Activated effector memory CD4-positive, alpha-beta T cell treated with Interleukin-2 at 50 U/mL for 16 hours (primary cell): Measurements from ENCODE around the gene TP53I13.
A peak's percentile ranks its signal among the peaks of the same experiment; 100 is the strongest.

Experiments used
- DNase-seq: peaks from one replicate; pipeline ENCODE4 v3.0.0-alpha.2; 2020

Gene TP53I13

DNA sequence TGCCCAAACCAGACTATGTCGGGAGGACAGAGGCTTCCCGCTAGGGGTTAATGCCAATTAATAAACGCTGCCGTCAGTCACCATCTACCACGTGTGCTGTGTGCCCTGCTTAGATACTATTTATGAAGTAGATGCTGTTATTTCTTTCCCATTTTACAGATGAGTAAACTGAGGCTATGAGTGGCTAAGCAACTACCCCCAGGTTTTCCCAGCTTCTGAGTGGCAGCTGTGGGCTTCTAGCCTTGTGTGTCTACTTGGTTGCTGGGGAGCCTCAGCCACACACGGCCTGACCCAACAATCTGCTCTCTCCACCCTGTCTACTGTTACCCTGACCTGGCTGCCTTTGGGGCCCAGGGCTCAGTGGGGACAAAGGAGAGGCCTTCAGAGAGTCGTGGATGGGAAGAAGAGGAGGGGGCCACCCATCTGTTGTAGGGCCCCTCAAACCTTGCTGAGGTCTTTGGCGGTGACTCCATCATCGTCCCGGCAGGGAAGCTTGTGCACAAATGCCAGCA lies 13.8 kb downstream of the TP53I13 start:
- DNase-seq: no peak

DNA sequence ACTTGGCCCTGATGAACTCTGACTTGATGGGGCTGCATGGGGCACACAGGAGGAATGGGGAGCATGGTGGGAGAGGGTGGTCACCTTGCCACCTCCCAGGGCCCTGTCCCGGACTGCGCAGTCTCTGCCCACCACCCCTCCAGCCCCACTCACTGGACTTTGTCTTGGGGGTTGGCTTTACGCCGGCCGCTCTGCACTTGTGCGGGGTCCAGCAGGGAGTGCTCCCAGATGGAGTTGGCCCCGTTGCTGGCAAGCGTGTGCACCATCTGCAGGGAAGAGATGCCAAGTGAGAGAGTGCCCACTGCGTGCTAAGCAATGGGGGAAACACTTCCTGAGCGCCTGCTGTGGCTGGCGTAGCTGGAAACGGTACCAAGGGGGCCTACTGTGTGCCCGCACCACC lies 14.3 kb downstream of the TP53I13 start:
- DNase-seq: no peak

DNA sequence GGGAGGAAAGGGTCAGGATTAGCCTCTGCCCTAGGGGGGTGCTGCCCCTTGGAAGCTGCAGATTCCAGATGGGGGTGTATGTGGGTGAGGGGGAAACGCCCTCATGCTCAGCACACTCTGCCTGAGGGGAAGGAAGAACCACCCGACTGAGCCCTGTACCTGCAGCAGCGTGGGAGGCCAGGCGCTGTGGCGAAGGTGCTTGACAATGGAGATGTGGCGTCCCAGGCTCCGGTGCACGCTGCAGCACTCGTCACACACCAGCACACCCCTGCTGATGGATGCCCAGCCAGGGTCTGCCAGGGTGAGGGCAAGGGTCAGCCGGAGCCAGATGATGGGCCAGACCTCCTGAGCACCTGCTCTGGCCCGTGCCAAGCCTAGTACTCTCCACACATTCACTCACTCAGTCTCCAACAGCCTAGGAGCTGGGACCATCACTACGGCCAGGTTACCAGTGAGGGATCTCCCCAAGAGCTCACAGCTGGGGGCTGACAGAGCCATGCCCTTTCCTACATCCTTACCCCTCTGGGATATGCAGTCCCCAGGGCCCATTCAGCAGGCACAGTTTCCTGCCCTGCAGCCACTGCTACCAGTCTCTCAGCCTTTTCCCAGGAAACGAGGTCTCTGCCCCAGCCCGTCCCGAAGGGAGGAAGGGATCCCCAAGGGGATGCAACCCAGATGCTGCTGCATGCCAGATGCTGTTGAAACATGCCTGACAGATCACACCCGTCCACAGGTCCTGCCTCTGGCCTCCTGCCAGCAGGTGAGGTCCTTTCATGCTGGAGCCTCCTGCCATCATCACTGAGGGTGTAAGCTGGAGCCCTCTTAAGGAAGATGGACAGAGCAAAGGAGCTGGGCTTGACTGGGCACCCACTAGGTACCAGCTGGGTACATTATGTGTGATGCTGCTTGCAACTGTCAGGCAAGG lies 15.1 kb downstream of the TP53I13 start:
- no peak for DNase-seq

DNA sequence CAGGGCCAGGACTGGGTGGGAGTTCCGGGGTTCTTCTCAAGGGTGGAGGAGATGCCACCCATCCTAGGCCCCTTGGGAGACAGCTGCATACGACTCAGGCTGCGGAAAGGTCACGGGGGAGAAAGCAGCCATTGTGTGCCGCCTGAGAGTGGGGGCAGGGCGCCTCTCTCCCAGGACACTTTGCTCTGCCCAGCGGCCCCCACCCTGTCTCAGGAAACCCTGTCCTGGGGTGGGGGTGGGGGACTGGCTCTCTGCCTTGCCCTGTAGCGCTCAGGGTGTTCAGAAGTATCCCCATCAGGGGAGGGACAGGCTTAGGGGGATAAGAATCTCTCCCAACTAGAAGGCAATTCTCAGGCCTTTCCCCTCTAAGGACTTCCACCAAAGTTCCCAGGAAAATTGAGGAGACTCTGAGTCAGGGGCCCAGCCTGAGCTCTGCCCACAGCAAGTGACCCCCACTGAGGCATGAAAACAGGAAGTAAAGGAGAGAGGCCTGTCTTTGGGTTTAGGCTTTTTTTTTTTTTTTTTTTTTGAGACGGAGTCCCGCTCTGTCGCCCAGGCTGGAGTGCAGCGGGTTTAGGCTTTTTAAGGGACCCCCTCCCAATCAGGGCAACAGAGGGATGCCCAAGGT lies 16.1 kb downstream of the TP53I13 start:
- no peak for DNase-seq

DNA sequence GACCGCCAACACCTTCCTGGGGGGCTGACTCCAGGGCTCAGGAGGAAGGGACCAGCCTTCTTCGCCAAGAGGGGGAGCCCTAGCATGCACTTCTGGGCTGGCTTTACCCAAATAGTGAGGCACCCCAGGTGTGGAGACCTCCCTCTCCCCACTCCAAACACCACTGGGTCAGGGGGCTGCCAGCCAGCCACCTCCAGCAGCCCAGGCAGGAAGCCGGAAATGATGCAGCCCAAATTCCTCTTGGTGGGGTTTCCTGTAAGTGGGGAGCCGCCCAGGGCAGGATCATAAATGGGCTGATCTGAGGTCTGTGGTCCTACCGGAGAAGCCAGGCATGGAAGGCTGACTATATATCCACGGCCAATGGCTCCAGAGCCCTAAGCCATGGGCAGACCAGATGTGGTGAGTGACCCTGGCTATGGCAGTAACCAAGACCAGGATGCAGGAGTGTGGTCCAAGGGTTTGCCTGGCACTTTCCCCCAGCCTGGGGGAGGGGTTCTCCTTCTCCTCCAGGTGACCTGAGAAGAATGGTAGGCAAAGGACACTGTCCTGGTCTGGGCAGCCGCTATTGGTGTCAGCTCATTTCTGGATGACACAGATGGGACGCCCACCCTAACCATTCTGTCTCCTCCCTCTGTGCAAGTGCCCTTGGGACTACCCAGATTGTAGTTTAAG lies 16.7 kb downstream of the TP53I13 start:
- peak; percentile 19 for DNase-seq

- DNase-seq: no peak
Observed at GRCh38 chr17:29586676-29587469, 18.4 kb downstream of the TP53I13 start.

GRCh38 chr17:29587591-29587990 lies 19.1 kb downstream of the TP53I13 start:
- no peak for DNase-seq

DNA sequence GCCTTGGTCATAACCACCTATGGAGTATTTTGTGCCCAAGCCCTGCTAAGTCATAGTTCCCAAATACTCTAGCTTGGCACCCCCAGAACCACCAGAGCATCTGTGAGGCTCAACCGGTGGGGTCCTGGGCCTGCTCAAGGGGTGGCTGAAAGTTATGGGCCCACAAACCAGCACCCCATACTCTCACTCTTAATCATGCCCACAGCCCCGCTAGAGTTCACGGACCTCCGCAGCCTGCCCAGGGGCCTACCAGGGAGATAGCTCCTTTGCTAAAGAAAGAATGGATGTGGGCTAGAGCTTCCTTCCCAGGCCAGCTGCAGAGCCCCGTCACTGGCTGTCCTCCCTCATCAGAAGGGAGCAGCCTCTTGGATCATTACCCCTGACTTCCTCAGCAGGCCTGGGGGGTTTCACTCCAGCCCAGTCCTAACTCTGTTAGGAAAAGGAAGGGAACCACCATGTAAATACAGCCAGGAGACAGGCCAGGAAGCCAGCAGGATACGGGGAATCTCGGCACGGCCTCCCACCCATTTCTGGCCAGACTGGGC lies 19.6 kb downstream of the TP53I13 start:
- no peak for DNase-seq

GRCh38 chr17:29588562-29589411 lies 20.3 kb downstream of the TP53I13 start:
- no peak for DNase-seq

DNA sequence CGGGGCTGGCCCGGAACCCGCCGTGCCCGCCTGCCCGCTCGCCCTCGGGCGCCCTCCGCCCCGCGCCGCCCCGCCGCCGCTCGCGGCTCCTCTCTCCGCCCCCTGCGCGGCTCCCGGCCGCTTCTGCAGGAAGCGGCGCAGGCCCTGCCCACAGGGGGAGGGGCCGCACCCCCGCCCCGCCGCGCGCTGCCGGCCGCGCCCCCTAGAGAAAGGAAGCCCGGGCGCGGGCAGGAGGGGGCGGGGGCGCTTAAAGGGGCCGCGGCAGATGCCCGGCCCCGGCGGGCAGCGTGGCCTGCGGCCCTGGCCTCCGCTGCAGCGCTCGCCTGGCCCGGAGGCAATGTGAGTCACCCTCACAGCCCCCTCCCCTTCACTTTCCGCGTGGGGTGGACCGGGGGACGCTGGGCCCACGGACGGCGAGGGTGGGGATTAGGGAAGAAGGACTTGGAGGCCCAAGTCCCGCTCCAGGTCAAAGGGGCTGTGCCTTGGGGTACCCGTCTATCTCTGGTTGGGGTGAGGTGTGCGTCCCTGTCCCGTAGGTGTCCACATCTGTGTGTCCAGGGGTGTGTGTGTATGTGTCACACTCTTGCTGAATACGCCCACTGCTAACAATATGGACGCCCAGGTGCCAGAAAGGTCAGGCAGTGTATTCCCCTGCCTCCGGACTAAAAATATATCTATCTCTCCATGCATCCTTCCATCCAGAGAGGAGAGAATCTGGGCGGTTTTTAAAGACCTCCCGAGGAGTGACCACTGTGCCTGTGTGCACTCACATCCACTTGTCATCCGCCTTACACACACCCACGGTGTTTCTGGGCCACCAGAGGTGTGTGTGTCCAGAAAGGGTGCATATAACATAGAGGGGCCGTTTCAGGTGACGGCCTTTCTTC lies 21.3 kb downstream of the TP53I13 start, which contains the start of gene GIT1:
GIT1 (minus strand) TSS at position 125 of the 887 bp plus-strand sequence. CDS start 270 bp downstream, outside the sequence.
- DNase-seq: peak; percentile 78

- no peak for DNase-seq
Observed at GRCh38 chr17:29590411-29591145, 22.1 kb downstream of the TP53I13 start.

DNA sequence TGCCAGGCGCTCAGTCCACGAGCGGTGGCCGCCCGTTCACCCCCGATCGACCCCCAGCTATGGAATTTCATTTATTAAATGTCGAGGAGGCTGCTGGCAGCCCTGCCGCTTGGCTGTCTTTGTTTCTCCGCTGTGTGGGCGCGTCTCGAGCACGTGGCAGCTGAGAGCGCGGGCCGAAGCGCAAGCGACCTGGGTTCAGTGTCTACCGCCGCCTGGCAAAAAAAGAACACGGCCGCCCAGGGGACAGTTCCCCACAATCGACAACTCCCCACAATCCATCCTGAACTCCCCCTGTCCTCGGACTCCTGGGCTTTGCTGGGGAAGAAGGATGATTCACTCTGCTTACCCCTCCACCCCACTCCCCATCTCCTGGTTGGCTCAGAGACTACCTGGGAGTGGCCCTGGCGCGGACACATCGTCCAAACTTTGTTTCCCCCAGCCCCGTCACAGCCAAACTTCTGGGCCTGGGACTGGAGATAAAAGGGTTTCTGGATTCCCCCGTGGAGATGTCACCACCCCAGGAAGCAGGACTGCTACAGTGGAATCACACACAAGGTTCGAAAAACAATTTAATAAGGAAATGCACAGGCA lies 22.7 kb downstream of the TP53I13 start:
- DNase-seq: no peak

DNA sequence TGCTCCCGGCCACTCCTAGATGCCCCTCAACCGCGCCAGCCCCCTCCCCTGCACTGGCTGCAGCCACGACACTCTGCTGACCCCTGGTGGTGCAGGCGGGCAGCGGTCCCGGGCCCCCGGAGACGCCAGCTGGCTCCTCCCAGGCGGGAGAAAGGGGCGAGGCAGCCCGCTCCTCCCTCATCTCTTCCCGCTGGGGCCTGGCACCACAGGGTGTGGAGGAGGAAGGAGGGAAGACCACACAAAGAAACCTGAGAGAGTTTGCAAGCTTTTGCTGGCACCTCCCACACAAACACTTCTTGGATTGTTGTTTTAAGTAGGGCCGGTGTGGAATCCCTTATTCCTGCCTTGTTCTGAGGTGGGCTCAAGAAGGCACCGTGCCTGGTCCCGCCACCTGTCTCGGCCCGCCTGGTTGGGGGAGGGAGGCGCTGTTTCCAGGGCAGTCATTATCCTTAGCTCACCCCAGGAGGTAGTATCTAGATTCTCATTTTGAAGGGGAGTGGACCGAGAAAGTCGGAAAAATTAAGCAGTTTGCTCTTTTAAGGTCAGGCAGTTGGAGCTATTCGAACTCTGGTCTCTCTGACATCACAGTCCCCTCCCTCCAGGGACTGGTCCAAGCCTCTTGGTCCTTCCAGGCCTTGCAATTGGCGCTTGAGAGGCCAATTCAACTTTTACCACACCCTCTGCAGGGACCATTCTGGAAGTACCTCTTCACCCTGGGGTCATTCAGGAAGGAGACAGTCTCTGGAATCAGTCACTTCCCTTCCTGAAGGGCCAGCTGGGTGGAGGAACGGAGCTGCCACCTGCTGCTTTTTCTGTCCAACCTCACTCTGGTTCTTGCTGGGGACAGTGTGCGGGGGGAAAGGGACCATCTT lies 23.5 kb downstream of the TP53I13 start:
- peak; percentile 67 for DNase-seq

GRCh38 chr17:29592850-29593551 lies 24.5 kb downstream of the TP53I13 start, which contains the start of gene ANKRD13B:
TSS of gene ANKRD13B (plus strand) at chr17:29593132. CDS start at chr17:29593622, 490 bp downstream.
- DNase-seq: no peak

DNA sequence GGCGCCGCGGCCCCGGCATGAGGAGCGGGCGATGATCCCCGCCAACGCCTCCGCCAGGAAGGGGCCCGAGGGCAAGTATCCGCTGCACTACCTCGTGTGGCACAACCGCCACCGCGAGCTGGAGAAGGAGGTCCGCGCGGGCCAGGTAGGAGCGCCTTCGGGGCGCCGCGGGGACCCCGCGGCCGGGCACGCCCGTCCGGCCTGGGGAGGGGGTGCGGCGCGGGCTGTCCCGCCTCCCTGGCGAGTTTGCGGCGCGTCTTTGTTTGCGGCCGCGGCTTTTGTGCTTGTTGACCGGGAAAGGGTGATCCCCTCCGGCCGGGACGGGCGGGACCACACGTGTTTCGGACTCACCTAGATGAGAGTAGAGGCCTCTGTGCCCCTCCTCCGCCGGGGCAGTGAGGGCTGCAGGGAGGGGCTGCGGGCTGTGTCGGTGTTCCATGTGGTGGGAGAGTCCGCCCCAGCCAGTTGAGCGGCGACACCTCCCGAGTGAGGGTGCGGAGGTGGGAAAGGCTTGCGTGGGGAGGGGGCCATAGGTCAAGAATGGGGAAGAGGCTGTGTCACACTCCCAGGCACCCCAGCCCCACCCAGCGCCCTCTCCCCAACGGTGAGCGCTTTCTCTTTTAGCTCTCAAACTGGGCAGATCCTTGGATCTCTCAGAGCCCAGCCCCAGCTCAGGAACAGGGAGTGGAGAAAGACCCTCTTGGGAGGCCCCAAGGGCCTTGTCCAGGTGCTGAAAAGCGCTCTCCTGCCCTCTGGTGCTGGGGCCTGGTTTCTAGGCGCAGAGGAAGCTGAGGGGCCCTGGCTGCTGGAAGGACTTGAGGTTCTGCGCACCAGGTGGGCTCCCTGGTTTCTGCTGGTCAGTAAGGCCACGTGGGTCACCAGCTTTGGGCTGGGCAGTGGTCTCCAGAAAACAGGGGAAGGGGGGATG lies 25.4 kb downstream of the TP53I13 start:
- DNase-seq: no peak

GRCh38 chr17:29594519-29595090 lies 26.1 kb downstream of the TP53I13 start:
- no peak for DNase-seq
